ENCODE measurements around the gene PHACTR1.

GRCh38 chr6:13046084-13046483 is 329.5 kb downstream of the PHACTR1 start:
- TF ChIP-seq, protein P1, sequence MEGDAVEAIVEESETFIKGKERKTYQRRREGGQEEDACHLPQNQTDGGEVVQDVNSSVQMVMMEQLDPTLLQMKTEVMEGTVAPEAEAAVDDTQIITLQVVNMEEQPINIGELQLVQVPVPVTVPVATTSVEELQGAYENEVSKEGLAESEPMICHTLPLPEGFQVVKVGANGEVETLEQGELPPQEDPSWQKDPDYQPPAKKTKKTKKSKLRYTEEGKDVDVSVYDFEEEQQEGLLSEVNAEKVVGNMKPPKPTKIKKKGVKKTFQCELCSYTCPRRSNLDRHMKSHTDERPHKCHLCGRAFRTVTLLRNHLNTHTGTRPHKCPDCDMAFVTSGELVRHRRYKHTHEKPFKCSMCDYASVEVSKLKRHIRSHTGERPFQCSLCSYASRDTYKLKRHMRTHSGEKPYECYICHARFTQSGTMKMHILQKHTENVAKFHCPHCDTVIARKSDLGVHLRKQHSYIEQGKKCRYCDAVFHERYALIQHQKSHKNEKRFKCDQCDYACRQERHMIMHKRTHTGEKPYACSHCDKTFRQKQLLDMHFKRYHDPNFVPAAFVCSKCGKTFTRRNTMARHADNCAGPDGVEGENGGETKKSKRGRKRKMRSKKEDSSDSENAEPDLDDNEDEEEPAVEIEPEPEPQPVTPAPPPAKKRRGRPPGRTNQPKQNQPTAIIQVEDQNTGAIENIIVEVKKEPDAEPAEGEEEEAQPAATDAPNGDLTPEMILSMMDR (IDR thresholded peaks at IDR 0.05), result no peak
- TF ChIP-seq POLR2A (IDR thresholded peaks at IDR 0.05), result no peak
